Psoas muscle (tissue), 8 donors: ENCODE results near the gene PCBD1. TPM values are rescaled to one million over a fixed set of nuclear protein-coding genes. Genes with fewer than 3 reads are reported as not detected.

Experiments
- ATAC-seq, 4 donors: fragments of 200-7000 bp; cut with Tn5 transposase; one replicate each; pipeline ENCODE4 v1.9.1; 2020; ENCODE audit warnings: moderate library complexity in 3 of 4, mild to moderate bottlenecking in 2 of 4
- DNase-seq, 2 donors: peaks; one replicate each; pipeline ENCODE4 v3.0.0-alpha.2; 2020
- H3K27ac ChIP-seq: fragments of 200-600 bp; one replicate; pipeline ENCODE4 v1.8.0; 2022
- H3K27me3 ChIP-seq, 3 donors: fragments of 200-600 bp in 1 of 3; one replicate each; pipeline versions ENCODE4 v1.6.1 to v1.8.0; 2013 to 2022; ENCODE audit warnings: low read length in 2 of 3, mild to moderate bottlenecking in 2 of 3, moderate library complexity in 1 of 3; ENCODE audit not compliant: insufficient read depth in 3 of 3
- H3K36me3 ChIP-seq, 2 donors: fragments of 200-600 bp in 1 of 2; one replicate each; pipeline versions ENCODE4 v1.6.1 to v1.8.0; 2013 to 2022; ENCODE audit warnings: low read depth in 1 of 2, mild to moderate bottlenecking in 1 of 2, moderate library complexity in 1 of 2; ENCODE audit not compliant: insufficient read depth in 1 of 2
- H3K4me1 ChIP-seq: fragments of 200-600 bp; one replicate; pipeline ENCODE4 v1.8.0; 2022
- H3K4me3 ChIP-seq: fragments of 200-600 bp; one replicate; pipeline ENCODE4 v1.8.0; 2022; ENCODE audit warnings: mild to moderate bottlenecking
- H3K9me3 ChIP-seq: fragments of 200-600 bp; one replicate; pipeline ENCODE4 v1.8.0; 2022
- CTCF ChIP-seq: fragments of 200-600 bp; IDR thresholded peaks from one replicate; pipeline ENCODE4 v1.8.0; 2022; ENCODE audit warnings: antibody characterized with exemption
- WGBS, 3 donors: extraction: QIAGEN DNeasy Blood & Tissue Kit; methylation state at CpG; one replicate each; pipeline versions ENCODE4 v1.1.6 to v1.1.7; 2013; 5-methylcytosine and 5-hydroxymethylcytosine counted together
- intact Hi-C, 2 donors: fragments of 100-400 bp; cut with DNase I; formaldehyde crosslinking; loops; one replicate each; pipeline versions ENCODE4 v1.11.0 to v1.14.2; 2022
- polyA plus RNA-seq, 3 donors: library from polyadenylated mRNA; stranded (reverse); fragments of 200-250 nt; gene quantifications; one replicate each; pipeline ENCODE4 v1.2.3, GENCODE V29; 2013
- total RNA-seq, 4 donors: library from RNA; stranded (reverse); fragmentation: NEBNext Ultra II Directional in 2 of 4; extraction: Animal tissue kit (Norgen Biotek cat#: 25700) in 2 of 4; gene quantifications; one replicate each; pipeline versions ENCODE4 v1.2.1 to v1.2.4, GENCODE V29; 2021 to 2023
- donor health status: healthy with polysubstance abuse.
- donor health status: DM: no; HTN: no; CAD: no; lungs with moderate emphysema.
- donor health status: Bipolar disorder and iron deficiency.
- donor health status: healthy.
- donor health status: DM: yes; HTN: yes; CAD: no.
- donor health status: DM: no; HTN: no; CAD: no.
- donor health status: DM: no; HTN: no; CAD: no.
- donor health status: DM: yes; HTN: yes; CAD: no.

Gene PCBD1
- total and polyA plus RNA-seq, 7 donors = 53.9 to 133 (median 78.3) TPM

- H3K9me3 ChIP-seq = no peaks in the 10 kb centered on the region
- peaks cover 4 to 16% of the 10 kb centered on the region in 2 donors for H3K36me3 ChIP-seq
Measured at GRCh38 chr10:70840836-70841235, 47.5 kb downstream of the PCBD1 start.

GRCh38 chr10:70838270-70838805, 50.0 kb downstream of the PCBD1 start:
- H3K4me3 ChIP-seq = no peak overlapping the region
- no peak overlapping the region for H3K27ac ChIP-seq
- DNase-seq = no peak
- H3K4me1 ChIP-seq = peaks cover 8% of the 10 kb centered on the region
- WGBS, 3 donors = 70 to 85% (median 73%) methylated on average over 4 of the region's 4 CpGs
- no peaks in the 10 kb centered on the region for H3K36me3 ChIP-seq
- ATAC-seq = no peak
- no peak for TF ChIP-seq CTCF
- H3K27me3 ChIP-seq = no peaks in the 10 kb centered on the region
- H3K9me3 ChIP-seq = no peaks in the 10 kb centered on the region
- intact Hi-C loops = no loop called here

More at GRCh38 chr10:70840836-70841235, 47.5 kb downstream of the PCBD1 start:
- Histone ChIP-seq H3K4me1 (peaks cover 4% of the 10 kb centered on the region), H3K27ac (no peak overlapping the region), H3K4me3 (no peak overlapping the region), H3K27me3 (no peaks in the 10 kb centered on the region)
- DNase-seq = no peak
- 90 to 94% (median 94%) methylated on average over 2 of the region's 2 CpGs for WGBS, 3 donors
- no peak for ATAC-seq
- intact Hi-C loops = no loop called here
- TF ChIP-seq CTCF = no peak

- Histone ChIP-seq H3K36me3 (no peaks in the 10 kb centered on the region), H3K27me3 (no peaks in the 10 kb centered on the region), H3K27ac (no peak overlapping the region), H3K4me3 (no peak overlapping the region), H3K9me3 (no peaks in the 10 kb centered on the region), H3K4me1 (peaks cover 15% of the 10 kb centered on the region)
- DNase-seq (no peak), ATAC-seq (no peak)
- TF ChIP-seq CTCF = no peak
- 97 to 98% (median 98%) methylated on average over 3 of the region's 3 CpGs for WGBS, 3 donors
- intact Hi-C loops = no loop called here
Measured at GRCh38 chr10:70837660-70838059, 50.7 kb downstream of the PCBD1 start.

GRCh38 chr10:70836319-70836718, 52.0 kb downstream of the PCBD1 start:
- ATAC-seq (no peak), DNase-seq (no peak)
- TF ChIP-seq CTCF = no peak
- Histone ChIP-seq H3K4me3 (no peak overlapping the region), H3K36me3 (no peaks in the 10 kb centered on the region), H3K27ac (no peak overlapping the region), H3K4me1 (peaks cover 27% of the 10 kb centered on the region), H3K27me3 (no peaks in the 10 kb centered on the region), H3K9me3 (no peaks in the 10 kb centered on the region)
- intact Hi-C loops = no loop called here
- 82 to 84% (median 82%) methylated on average over 2 of the region's 2 CpGs for WGBS, 3 donors

GRCh38 chr10:70834441-70835151, 53.8 kb downstream of the PCBD1 start:
- Histone ChIP-seq H3K27ac (no peak overlapping the region), H3K27me3 (no peaks in the 10 kb centered on the region), H3K4me3 (no peak overlapping the region), H3K36me3 (no peaks in the 10 kb centered on the region), H3K4me1 (peaks cover 38% of the 10 kb centered on the region), H3K9me3 (no peaks in the 10 kb centered on the region)
- DNase-seq = no peak
- 82 to 96% (median 90%) methylated on average over 7 of the region's 7 CpGs for WGBS, 3 donors
- no peak for TF ChIP-seq CTCF
- intact Hi-C loops = no loop called here
- no peak for ATAC-seq
